Activated CD8-positive, alpha-beta memory T cell treated with anti-CD3 and anti-CD28 coated beads, Interleukin-2, amount 50 U/mL, for 48 hours (primary cell): ENCODE measurements around the gene CCNL2.
"Not testable (repeated sequence)": the region's sequence is repeated elsewhere in the genome, so short reads cannot be mapped to it uniquely, and the experiment has no call there.

Experiments used
- DNase-seq: peaks from one replicate; pipeline ENCODE4 v3.0.0-alpha.2; 2020

Gene CCNL2

GRCh38 chr1:1371746-1372711, 27.1 kb downstream of the CCNL2 start:
- DNase-seq: peak; percentile 95

GRCh38 chr1:1371364-1371745, 27.8 kb downstream of the CCNL2 start:
- no peak for DNase-seq

GRCh38 chr1:1370771-1371300, 28.3 kb downstream of the CCNL2 start:
- no peak for DNase-seq

DNA sequence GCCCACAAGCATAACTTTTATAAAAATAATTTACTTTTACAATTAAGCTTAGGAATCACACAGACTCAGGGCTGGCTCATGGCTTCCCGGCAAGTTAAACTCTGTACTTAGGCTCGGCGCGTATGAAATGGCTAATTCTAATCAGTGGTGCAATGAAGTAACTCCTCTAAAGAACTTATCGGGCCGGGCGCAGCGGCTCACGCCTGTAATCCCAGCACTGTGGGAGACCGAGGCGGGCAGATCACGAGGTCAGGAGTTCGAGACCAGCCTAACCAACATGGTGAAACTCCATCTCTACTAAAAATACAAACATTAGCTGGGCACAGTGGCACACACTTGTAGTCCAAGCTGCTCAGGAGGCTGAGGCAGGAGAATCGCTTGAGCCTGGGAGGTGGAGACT, 29.0 kb downstream of the CCNL2 start:
- DNase-seq: not testable (repeated sequence)

DNA sequence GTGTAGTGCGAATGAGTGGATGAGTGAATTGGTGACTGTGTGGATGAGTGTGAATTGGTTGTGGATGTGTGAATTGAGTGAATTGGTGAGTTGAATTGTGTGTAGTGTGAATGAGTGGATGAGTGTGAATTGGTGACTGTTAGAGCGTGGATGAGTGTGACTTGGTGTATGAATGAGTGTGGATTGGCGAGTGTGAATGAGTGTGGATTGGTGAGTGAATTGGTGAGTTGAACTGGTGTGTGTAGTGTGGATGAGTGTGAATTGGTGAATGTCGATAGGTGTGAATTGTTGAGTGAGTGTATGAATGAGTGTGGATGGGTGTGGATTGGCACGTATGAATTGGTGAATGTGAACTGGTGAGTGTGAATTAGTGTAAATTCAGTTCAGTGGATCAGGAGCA, 31.8 kb downstream of the CCNL2 start:
- no peak for DNase-seq

- no peak for DNase-seq
Observed at GRCh38 chr1:1366699-1367066, 32.5 kb downstream of the CCNL2 start.

DNA sequence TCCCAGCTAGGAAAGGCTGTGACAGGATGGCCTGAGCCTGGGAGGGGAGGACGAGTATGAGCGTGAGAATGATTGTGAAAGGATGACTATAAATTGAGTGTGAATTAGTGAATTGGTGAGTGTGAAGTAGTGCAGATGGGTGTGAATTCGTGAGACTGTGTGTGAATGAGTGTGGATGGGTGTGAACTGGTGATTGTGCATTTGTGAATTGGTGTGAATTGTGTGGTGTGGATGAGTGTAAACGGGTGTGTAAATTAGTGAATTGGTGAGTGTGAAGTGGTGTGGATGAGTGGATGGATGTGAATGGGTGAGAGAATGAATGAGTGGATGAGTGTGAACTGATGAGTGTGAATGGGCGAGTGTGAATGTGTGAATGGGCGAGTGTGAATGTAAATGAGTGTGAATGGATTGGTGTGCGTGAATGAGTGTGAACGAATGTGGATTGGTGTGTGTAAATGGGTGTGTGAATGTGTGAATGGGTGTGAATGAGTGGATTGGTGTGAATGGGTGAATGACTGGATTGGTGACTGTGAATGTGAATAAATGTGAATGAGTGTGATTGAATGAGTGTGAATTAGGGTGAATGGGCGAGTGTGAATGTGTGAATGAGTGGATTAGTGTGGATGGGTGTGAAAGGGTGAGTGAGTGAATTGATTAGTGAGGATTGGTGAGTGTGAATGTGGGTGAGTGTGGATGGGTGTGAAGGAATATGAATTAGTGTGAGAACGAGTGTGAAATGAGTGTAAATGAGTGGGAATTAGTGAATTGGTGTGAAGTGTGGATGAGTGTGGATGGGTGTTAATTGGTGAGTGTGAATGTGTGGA, 33.0 kb downstream of the CCNL2 start:
- DNase-seq: no peak

GRCh38 chr1:1364266-1364665, 34.9 kb downstream of the CCNL2 start:
- DNase-seq: no peak

DNA sequence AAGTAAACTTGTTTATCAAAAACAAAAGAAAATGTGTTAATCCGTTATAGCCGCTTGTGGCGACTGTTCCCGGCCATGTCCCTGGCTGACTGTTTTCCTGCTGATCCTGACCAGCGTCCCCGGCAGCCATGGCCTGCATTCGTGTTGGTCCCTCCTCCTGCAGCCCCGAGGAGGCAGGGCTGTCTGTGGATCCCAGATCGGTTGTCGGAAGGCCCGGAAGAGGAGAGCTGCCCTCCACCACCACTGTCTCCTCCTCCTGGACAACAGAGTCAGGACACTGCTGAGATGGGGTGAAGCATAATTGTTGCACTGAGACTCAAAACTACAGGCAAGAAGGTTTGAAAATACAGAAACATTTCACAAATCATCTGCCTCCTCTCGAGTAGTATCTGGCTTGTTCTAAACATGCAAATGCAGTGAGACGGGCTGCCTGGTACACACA, 37.1 kb downstream of the CCNL2 start:
- DNase-seq: no peak

- DNase-seq: no peak
Observed at GRCh38 chr1:1361233-1361981, 37.7 kb downstream of the CCNL2 start.

- no peak for DNase-seq
Observed at GRCh38 chr1:1360506-1361169, 38.5 kb downstream of the CCNL2 start.

DNA sequence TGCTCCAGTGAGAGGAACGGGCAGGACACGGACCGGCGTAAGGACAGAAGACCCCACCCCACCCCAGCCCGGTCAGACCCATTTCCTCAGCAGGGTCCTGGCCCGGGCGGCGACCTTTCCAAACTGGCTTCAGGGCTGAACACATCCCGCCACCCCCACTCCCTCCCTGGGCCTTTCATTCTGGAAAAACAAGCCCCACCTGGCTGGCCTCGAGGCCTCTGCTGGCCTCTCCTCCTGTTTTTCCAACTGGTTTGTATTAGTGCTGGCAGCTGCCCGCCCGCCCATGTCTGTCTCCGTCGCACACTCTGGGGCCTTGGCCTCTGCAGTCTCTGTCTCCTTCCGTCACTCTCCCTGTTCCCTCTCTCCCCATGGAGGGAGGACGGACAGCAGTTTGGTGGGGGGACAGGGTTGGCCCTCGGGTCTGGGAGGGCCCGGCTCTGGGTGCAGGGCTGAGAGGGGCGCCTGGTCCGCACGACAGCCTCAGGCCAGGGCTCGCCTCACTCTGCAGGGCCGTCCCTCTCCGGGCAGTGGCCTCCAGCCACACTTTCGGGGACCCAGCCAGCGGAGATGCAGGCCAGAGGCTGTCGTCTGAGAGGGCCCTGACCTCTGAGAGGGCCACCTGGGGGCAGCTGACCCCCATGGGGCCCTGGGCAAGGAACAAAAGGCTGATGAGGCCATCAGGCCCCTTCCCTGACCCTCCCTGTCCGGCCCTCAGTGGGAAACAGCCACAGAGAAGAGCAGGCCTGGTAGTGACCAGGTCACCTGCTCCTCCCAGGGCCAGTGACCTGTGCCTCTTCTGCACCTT, 39.3 kb downstream of the CCNL2 start:
- no peak for DNase-seq

DNA sequence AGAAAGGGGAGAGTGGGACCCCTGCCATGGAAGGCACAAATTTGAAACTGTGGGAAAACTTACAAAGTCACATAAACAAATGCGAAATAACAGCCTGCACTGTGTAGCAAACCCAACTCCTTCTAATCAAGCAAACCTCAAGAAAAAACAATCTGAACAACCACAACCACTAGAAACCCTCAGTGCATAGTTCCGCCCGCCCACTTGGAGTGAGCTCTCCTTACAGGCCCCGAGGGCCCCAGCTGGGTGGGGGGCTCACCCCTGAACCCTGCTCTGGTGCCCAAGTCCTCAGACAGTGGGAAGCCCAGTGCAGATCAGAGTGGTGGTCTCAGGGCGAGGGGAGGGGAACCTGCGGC, 39.8 kb downstream of the CCNL2 start:
- no peak for DNase-seq

DNA sequence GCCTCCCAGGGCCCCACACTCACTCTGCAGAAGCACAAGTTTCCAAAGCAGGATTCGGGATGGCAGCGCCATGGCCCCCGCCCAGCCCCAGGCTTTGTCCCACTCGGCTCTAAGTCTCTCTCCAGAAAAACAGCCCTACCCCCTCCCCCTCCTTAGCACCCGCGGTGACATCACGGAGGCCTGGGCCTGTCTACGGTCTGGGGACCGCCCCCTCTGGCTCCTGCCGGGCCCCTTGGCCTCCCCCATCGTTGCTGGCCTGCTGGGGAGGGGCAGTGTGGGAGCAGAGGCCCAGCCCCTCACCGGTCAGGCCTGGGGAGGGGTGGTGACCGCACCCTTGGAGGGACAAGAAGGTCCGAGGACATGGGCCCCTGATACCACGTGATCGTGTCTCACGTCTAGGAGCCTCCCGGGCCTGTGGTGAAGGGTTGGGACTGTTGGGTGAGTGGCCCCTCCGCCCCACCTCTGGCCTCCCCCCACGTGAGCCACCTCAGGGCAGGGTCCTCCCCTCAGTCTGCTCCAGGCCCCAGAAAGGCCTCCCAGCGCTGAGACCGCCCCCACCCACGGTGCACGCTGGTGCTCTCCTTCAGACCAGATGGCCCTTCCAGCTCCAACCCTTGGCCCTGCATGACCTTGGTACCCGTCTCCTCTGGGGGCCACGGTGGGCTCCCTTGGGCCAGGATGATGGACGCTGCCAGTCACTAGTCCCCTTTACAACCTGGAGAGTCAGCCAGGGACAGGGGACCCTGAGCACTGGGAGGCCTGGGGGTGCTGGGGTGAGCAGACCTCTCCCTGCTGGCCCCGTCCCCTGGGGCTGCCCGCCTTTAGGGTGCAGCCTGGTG, 40.5 kb downstream of the CCNL2 start, which contains the start of gene MXRA8:
Gene MXRA8, minus strand, starts transcription at position 123 of the 839 bp plus-strand sequence. Its CDS starts 51 bp downstream, at position 72.
- DNase-seq: no peak

DNA sequence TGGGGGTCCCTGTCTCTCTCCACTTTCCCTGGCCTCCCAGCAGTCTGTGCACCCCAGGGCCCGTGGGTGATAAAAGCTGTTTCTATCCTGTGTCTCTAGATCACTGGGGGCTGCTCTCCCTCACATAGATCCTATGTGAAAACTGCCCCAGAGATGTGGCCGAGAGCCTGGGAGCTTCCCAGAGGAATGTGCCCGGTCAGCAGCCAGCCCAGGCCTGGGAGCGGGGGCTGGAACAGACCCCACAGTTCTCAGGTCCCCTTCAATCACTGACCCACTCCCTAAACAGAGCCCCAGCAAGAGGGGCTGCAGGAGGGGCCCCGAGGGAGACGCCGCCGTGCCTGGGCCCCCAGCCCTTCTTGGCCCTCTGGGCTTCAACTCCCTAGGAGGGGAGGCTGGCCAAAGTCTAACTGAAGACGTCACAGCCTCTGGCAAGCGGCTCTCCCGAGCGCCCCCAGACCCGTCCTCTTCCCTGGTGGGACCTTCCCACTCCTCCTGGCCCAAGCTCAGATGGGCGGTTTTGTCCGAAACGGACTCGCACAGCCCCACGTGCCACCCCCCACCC, 41.2 kb downstream of the CCNL2 start:
- DNase-seq: no peak

DNA sequence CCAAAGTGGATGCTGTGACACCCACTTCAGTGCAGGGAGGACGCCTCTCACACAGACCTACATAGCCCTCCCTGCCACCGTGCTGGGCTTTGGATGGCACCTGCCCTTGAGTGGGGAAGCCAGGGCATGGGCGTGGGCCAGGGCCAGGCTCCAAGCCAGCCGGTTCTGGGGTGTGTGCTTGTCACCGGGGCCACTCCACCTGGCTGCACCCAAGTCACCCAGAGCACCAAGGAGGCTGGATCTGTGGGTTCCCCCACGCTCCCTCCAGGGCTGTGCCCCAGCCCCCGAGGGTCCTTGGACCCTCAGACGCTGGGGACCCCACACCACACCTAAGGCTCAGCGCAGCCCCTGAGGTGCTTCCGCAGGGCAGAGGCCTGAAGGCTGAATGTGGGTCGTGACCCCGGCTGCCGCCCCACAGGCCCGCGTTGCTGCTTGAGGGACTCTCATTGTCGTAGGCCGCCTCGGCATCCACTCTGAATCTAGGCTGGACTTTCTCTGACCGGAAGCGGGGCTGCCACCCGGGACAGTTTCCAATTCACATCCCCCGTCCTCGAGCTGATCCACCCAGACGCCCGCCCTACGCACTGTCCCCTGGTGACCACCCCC, 42.2 kb downstream of the CCNL2 start:
- no peak for DNase-seq

GRCh38 chr1:1356166-1356795, 42.9 kb downstream of the CCNL2 start:
- no peak for DNase-seq

- DNase-seq: no peak
Observed at GRCh38 chr1:1355416-1355815, 43.7 kb downstream of the CCNL2 start.
